Endothelial cell of umbilical vein (primary cell): ENCODE measurements around the gene PTGES2. TPM values are rescaled to one million over a fixed set of nuclear protein-coding genes. Genes with fewer than 3 reads are reported as not detected.

ENCODE experiments used
- BruUV-seq: library from RNA; stranded (reverse); fragments of 400-500 nt; replicated peaks from 2 replicates; lab custom pipeline; 2021; lab: Mats Ljungman, UMichigan
- CTCF ChIA-PET: fragments of 300-600, 350-600 bp; sonication (Branson Sonifier 250); formaldehyde crosslinking; loops from one replicate; lab custom pipeline; 2021; ENCODE audit warnings: antibody characterized with exemption, inconsistent platforms; lab: Charles Lee
- POLR2A ChIA-PET: fragments of 300-600, 350-600 bp; sonication (Branson Sonifier 250); formaldehyde crosslinking; loops from one replicate; lab custom pipeline; 2021; ENCODE audit warnings: antibody characterized with exemption, inconsistent platforms; lab: Charles Lee
- DNase-seq: peaks from one replicate; pipeline ENCODE4 v3.0.0-alpha.2; 2011; ENCODE audit warnings: low read depth, low spot score
- FAIRE-seq: peaks from 2 replicates; lab custom pipeline; 2011; peaks lifted over from hg19 to GRCh38; lab: Jason Lieb, UNC
- H2AFZ ChIP-seq: 2 replicates; pipeline ENCODE4 v1.6.0; 2012; ENCODE audit warnings: low read depth, low read length, control low read depth, inconsistent platforms
- H3K27ac ChIP-seq: 2 replicates; pipeline ENCODE4 v1.5.1; 2011; ENCODE audit warnings: low read depth, mild to moderate bottlenecking, control low read depth, low read length, moderate library complexity; ENCODE audit not compliant: insufficient read depth
- H3K27me3 ChIP-seq, 2 experiments: 2 replicates each; pipeline versions ENCODE4 v1.6.0 to v1.6.1; 2011; ENCODE audit warnings: low read length in 2 of 2, mixed read lengths in 1 of 2; ENCODE audit not compliant: control insufficient read depth in 2 of 2, insufficient read depth in 2 of 2
- H3K36me3 ChIP-seq, 2 experiments: 2 replicates in 1 of 2; 3 replicates in 1 of 2; pipeline ENCODE4 v1.5.1; 2011; ENCODE audit warnings: low read length in 2 of 2, mild to moderate bottlenecking in 1 of 2, moderate library complexity in 1 of 2; ENCODE audit not compliant: control insufficient read depth in 2 of 2, insufficient read depth in 2 of 2; ENCODE audit errors: extremely low read depth in 1 of 2
- H3K4me1 ChIP-seq: 3 replicates; pipeline ENCODE4 v1.5.1; 2011; ENCODE audit warnings: mild to moderate bottlenecking, low read length; ENCODE audit not compliant: control insufficient read depth, insufficient read depth; ENCODE audit errors: extremely low read depth
- H3K4me2 ChIP-seq: 2 replicates; pipeline ENCODE4 v1.6.1; 2011; ENCODE audit warnings: low read length, control low read depth, mixed read lengths; ENCODE audit not compliant: insufficient read depth
- H3K4me3 ChIP-seq, 3 experiments: fragments of 200-600 bp in 1 of 3; sonication (generic), shearing (Covaris generic) in 1 of 3; replicated peaks in 1 of 3; 2 replicates each; pipeline ENCODE4 v1.5.1; 2011 to 2016; ENCODE audit warnings: control low read depth in 3 of 3, low read length in 3 of 3, mild to moderate bottlenecking in 2 of 3, inconsistent platforms in 1 of 3, low read depth in 1 of 3, moderate library complexity in 1 of 3; ENCODE audit not compliant: insufficient read depth in 1 of 3
- H3K79me2 ChIP-seq: 2 replicates; pipeline ENCODE4 v1.6.0; 2012; ENCODE audit warnings: low read length, inconsistent platforms; ENCODE audit not compliant: control insufficient read depth, insufficient read depth
- H3K9ac ChIP-seq: replicated peaks from 2 replicates; pipeline ENCODE3; 2011; ENCODE audit warnings: low read length, control low read depth; ENCODE audit not compliant: insufficient read depth; ENCODE audit errors: extremely low read depth
- H3K9me1 ChIP-seq: replicated peaks from 3 replicates; pipeline ENCODE4 v1.6.0; 2011; ENCODE audit warnings: mild to moderate bottlenecking, low read length; ENCODE audit not compliant: control insufficient read depth, insufficient read depth; ENCODE audit errors: extremely low read depth
- H3K9me3 ChIP-seq: replicated peaks from 2 replicates; pipeline ENCODE4 v1.5.1; 2012; ENCODE audit warnings: low read length, inconsistent platforms; ENCODE audit not compliant: control insufficient read depth, insufficient read depth
- H4K20me1 ChIP-seq: replicated peaks from 2 replicates; pipeline ENCODE3; 2011; ENCODE audit warnings: mild to moderate bottlenecking, low read length; ENCODE audit not compliant: control insufficient read depth, insufficient read depth; ENCODE audit errors: extremely low read depth
- CTCF ChIP-seq, 2 donors: IDR thresholded peaks; 1 replicate in 1 of 2; 2 replicates in 1 of 2; pipeline ENCODE4 v1.5.1; 2011; ENCODE audit warnings: low read length in 2 of 2, mild to moderate bottlenecking in 2 of 2, moderate library complexity in 2 of 2, control low read depth in 1 of 2, inconsistent platforms in 1 of 2, low read depth in 1 of 2; ENCODE audit not compliant: insufficient read depth in 1 of 2; ENCODE audit errors: extremely low read depth in 1 of 2
- EZH2 ChIP-seq: IDR thresholded peaks from 2 replicates; pipeline ENCODE4 v1.6.1; 2012; ENCODE audit warnings: borderline replicate concordance, low read depth, mild to moderate bottlenecking, moderate library complexity, low read length, inconsistent platforms; ENCODE audit not compliant: severe bottlenecking
- FOS ChIP-seq: IDR thresholded peaks from 2 replicates; pipeline ENCODE4 v1.6.1; 2011; ENCODE audit warnings: mild to moderate bottlenecking, low read length, moderate library complexity, borderline replicate concordance; ENCODE audit not compliant: insufficient read depth
- GATA2 ChIP-seq: IDR thresholded peaks from 2 replicates; pipeline ENCODE4 v1.7.0; 2011; ENCODE audit warnings: low read depth, mild to moderate bottlenecking, moderate library complexity, mixed read lengths, low read length; ENCODE audit not compliant: insufficient read length, insufficient read depth
- JUN ChIP-seq: IDR thresholded peaks from 2 replicates; pipeline ENCODE4 v1.6.1; 2011; ENCODE audit warnings: borderline replicate concordance, low read depth; ENCODE audit not compliant: insufficient read length, insufficient read depth
- MAX ChIP-seq: IDR thresholded peaks from 2 replicates; pipeline ENCODE4 v1.6.1; 2011; ENCODE audit not compliant: insufficient read depth, insufficient read length
- MYC ChIP-seq: IDR thresholded peaks from one replicate; pipeline ENCODE4 v1.6.1; 2011; ENCODE audit warnings: mild to moderate bottlenecking, low read depth, low read length
- POLR2A ChIP-seq: IDR thresholded peaks from 2 replicates; pipeline ENCODE4 v1.6.1; 2012; ENCODE audit warnings: low read depth, mild to moderate bottlenecking, control low read depth, low read length
- POLR2AphosphoS5 ChIP-seq: IDR thresholded peaks from 2 replicates; pipeline ENCODE4 v1.6.1; 2012; ENCODE audit warnings: low read depth, mild to moderate bottlenecking, control low read depth, low read length, moderate library complexity; ENCODE audit not compliant: insufficient read depth
- dilution Hi-C: fragments of 300-500 bp; cut with MboI; formaldehyde crosslinking; loops from one replicate; pipeline ENCODE4 v1.15.0; 2019; ENCODE audit warnings: low sequenced_read_pairs; ENCODE audit not compliant: extremely low pct_ligation_motif_present
- intact Hi-C: fragments of 100-400 bp; cut with micrococcal nuclease; formaldehyde crosslinking; loops from one replicate; pipeline ENCODE4 v1.10.0; 2022
- polyA plus RNA-seq, 4 experiments: library from polyadenylated mRNA; depleted of rRNA in 3 of 4; stranded (reverse) in 3 of 4; unstranded in 1 of 4; fragments of >200 nt; gene quantifications; 2 replicates each; pipeline versions ENCODE4 v1.2.1 to v1.2.3, GENCODE V29; 2011 to 2012; ENCODE audit warnings: missing spikeins in 1 of 4
- total RNA-seq: library from RNA; stranded (reverse); gene quantifications from 2 replicates; pipeline ENCODE4 v1.2.3, GENCODE V29; 2021

Gene PTGES2
- total and polyA plus RNA-seq, 2 donors (not counting 3 experiments of a cell fraction or from before 2014, with no cell fraction given), result 64.2 to 69.9 TPM

GRCh38 chr9:128073253-128073886 lies 54.2 kb downstream of the PTGES2 start:
- TF ChIP-seq GATA2 (no peak), POLR2A (no peak), MAX (no peak), FOS (no peak), EZH2 (no peak), JUN (no peak), POLR2AphosphoS5 (no peak), MYC (no peak), CTCF (IDR thresholded peaks at IDR 0.05; ENCODE audit: extremely low read depth in 1 of 2, insufficient read depth in 1 of 2, low read depth in 1 of 2, low read length in 2 of 2) (no peak)
- dilution Hi-C loops (no loop called here), intact Hi-C loops (no loop called here)
- ChIA-PET CTCF (interaction anchor here (0.5 to 2.5 kb wide), 4 partner anchors 8 to 44 kb away, joined by 3 to 16 read pairs (median 7); no protein-coding TSS in a partner anchor), POLR2A (no interaction called here)
- no peak overlapping the region for H3K4me2 ChIP-seq
- no peaks in the 10 kb centered on the region for H3K36me3 ChIP-seq
- no peaks in the 10 kb centered on the region for H3K9me3 ChIP-seq
- H4K20me1 ChIP-seq, result no peaks in the 10 kb centered on the region
- FAIRE-seq (no peak), DNase-seq (no peak)
- no peak overlapping the region for H2AFZ ChIP-seq
- H3K27me3 ChIP-seq, result no peaks in the 10 kb centered on the region
- no peak overlapping the region for H3K4me3 ChIP-seq
- peaks cover 29% of the 10 kb centered on the region for H3K4me1 ChIP-seq
- H3K27ac ChIP-seq, result no peak overlapping the region
- H3K79me2 ChIP-seq, result peaks cover 61% of the 10 kb centered on the region
- no peaks in the 10 kb centered on the region for H3K9me1 ChIP-seq
- H3K9ac ChIP-seq, result no peak overlapping the region
- no TSS peak for BruUV-seq
